SK-N-SH treated with all-trans-retinoic acid at 6 μM for 48 hours (cell line): Measurements from ENCODE around the gene TBKBP1.

Experiments used
- ATAC-seq: fragments of 200-7000 bp; cut with Tn5 transposase; 3 replicates; pipeline ENCODE4 v1.9.1; 2020; ENCODE audit warnings: mild to moderate bottlenecking, moderate library complexity
- ARNTL ChIP-seq: fragments of 450-650 bp; formaldehyde crosslinking; IDR thresholded peaks from 2 replicates; pipeline ENCODE4 v1.5.0; 2020; ENCODE audit warnings: low read depth, mild to moderate bottlenecking, moderate library complexity, borderline replicate concordance
- BACH2 ChIP-seq: fragments of 250-450 bp; sonication (Bioruptor Pico); IDR thresholded peaks from 2 replicates; pipeline ENCODE4 v1.9.0; 2021; ENCODE audit warnings: mild to moderate bottlenecking, borderline replicate concordance
- CSDC2 ChIP-seq: fragments of 250-450 bp; sonication (Bioruptor Pico); IDR thresholded peaks from 2 replicates; pipeline ENCODE4 v1.5.0; 2020; ENCODE audit warnings: mild to moderate bottlenecking, moderate library complexity
- ESRRG ChIP-seq: fragments of 250-450 bp; sonication (Bioruptor Pico); IDR thresholded peaks from 2 replicates; pipeline ENCODE4 v1.6.1; 2021; ENCODE audit warnings: mild to moderate bottlenecking
- GLIS3 ChIP-seq: fragments of 250-450 bp; sonication (Bioruptor Pico); IDR thresholded peaks from 2 replicates; pipeline ENCODE4 v1.5.0; 2020; ENCODE audit warnings: mild to moderate bottlenecking, moderate library complexity
- ISL1 ChIP-seq: fragments of 250-450 bp; sonication (Bioruptor Pico); IDR thresholded peaks from 2 replicates; pipeline ENCODE4 v2.1.2; 2022; ENCODE audit warnings: mild to moderate bottlenecking, moderate library complexity
- OSR1 ChIP-seq: fragments of 250-450 bp; sonication (Bioruptor Pico); IDR thresholded peaks from 2 replicates; pipeline ENCODE4 v1.8.0; 2022; ENCODE audit warnings: moderate library complexity, mild to moderate bottlenecking, inconsistent platforms
- PATZ1 ChIP-seq: fragments of 250-450 bp; sonication (Bioruptor Pico); IDR thresholded peaks from 2 replicates; pipeline ENCODE4 v1.8.0; 2020; ENCODE audit warnings: mild to moderate bottlenecking, moderate library complexity, borderline replicate concordance
- POU6F1 ChIP-seq: fragments of 250-450 bp; sonication (Bioruptor Pico); IDR thresholded peaks from 2 replicates; pipeline ENCODE4 v1.8.0; 2021; ENCODE audit warnings: low read depth, mild to moderate bottlenecking, moderate library complexity, borderline replicate concordance
- PPARA ChIP-seq: fragments of 250-450 bp; sonication (Bioruptor Pico); IDR thresholded peaks from 2 replicates; pipeline ENCODE4 v1.5.0; 2020; ENCODE audit warnings: mild to moderate bottlenecking, borderline replicate concordance
- RARB ChIP-seq: fragments of 250-450 bp; sonication (Bioruptor Pico); IDR thresholded peaks from 2 replicates; pipeline ENCODE4 v1.8.0; 2021; ENCODE audit warnings: mild to moderate bottlenecking, moderate library complexity
- TCF4 ChIP-seq: fragments of 250-450 bp; sonication (Bioruptor Pico); IDR thresholded peaks from 2 replicates; pipeline ENCODE4 v1.8.0; 2021; ENCODE audit warnings: mild to moderate bottlenecking, moderate library complexity, borderline replicate concordance
- TOX ChIP-seq: fragments of 250-450 bp; sonication (Bioruptor Pico); IDR thresholded peaks from 2 replicates; pipeline ENCODE4 v1.8.0; 2021; ENCODE audit warnings: mild to moderate bottlenecking, moderate library complexity, borderline replicate concordance
- ZC3H10 ChIP-seq: fragments of 250-450 bp; sonication (Bioruptor Pico); IDR thresholded peaks from 2 replicates; pipeline ENCODE4 v1.5.1; 2021; ENCODE audit warnings: mild to moderate bottlenecking, moderate library complexity
- ZFP3 ChIP-seq: fragments of 250-450 bp; sonication (Bioruptor Pico); IDR thresholded peaks from 2 replicates; pipeline ENCODE4 v1.5.0; 2020; ENCODE audit warnings: mild to moderate bottlenecking, moderate library complexity
- ZFP30 ChIP-seq: fragments of 450-650 bp; formaldehyde crosslinking; IDR thresholded peaks from 2 replicates; pipeline ENCODE4 v1.5.0; 2022; ENCODE audit warnings: mild to moderate bottlenecking, moderate library complexity
- ZNF565 ChIP-seq: fragments of 450-650 bp; formaldehyde crosslinking; conservative IDR thresholded peaks from 2 replicates; pipeline ENCODE4 v1.5.0; 2020; ENCODE audit warnings: low read depth, mild to moderate bottlenecking, moderate library complexity
- ZNF70 ChIP-seq: fragments of 450-650 bp; formaldehyde crosslinking; IDR thresholded peaks from 2 replicates; pipeline ENCODE4 v1.5.0; 2020; ENCODE audit warnings: mild to moderate bottlenecking, moderate library complexity
- ZNF8 ChIP-seq: fragments of 450-650 bp; formaldehyde crosslinking; IDR thresholded peaks from 2 replicates; pipeline ENCODE4 v1.5.0; 2020; ENCODE audit warnings: mild to moderate bottlenecking, moderate library complexity
- TF ChIP-seq, protein P1 (sequence below): fragments of 250-450 bp; sonication (Bioruptor Pico); IDR thresholded peaks from 2 replicates; pipeline ENCODE4 v1.5.1; 2021; ENCODE audit warnings: mild to moderate bottlenecking, moderate library complexity
- TF ChIP-seq, protein P2 (sequence below): fragments of 250-450 bp; sonication (Bioruptor Pico); IDR thresholded peaks from 2 replicates; pipeline ENCODE4 v1.5.0; 2020; ENCODE audit warnings: mild to moderate bottlenecking, moderate library complexity

Gene TBKBP1

GRCh38 chr17:47707056-47707804 is 13.3 kb downstream of the TBKBP1 start (continued):
- TF ChIP-seq POU6F1 (CRISPR knock-in tag) (no peak), ZNF8 (CRISPR knock-in tag) (no peak)
- TF ChIP-seq, protein P1, sequence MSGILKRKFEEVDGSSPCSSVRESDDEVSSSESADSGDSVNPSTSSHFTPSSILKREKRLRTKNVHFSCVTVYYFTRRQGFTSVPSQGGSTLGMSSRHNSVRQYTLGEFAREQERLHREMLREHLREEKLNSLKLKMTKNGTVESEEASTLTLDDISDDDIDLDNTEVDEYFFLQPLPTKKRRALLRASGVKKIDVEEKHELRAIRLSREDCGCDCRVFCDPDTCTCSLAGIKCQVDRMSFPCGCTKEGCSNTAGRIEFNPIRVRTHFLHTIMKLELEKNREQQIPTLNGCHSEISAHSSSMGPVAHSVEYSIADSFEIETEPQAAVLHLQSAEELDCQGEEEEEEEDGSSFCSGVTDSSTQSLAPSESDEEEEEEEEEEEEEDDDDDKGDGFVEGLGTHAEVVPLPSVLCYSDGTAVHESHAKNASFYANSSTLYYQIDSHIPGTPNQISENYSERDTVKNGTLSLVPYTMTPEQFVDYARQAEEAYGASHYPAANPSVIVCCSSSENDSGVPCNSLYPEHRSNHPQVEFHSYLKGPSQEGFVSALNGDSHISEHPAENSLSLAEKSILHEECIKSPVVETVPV (CRISPR knock-in tag): no peak

- ATAC-seq: no peak
- no peak for TF ChIP-seq ZC3H10 (CRISPR knock-in tag)
- no peak for TF ChIP-seq OSR1
- no peak for TF ChIP-seq TCF4 (CRISPR knock-in tag)
- TF ChIP-seq PPARA (CRISPR knock-in tag): no peak
- TF ChIP-seq ZFP3: no peak
- no peak for TF ChIP-seq ZNF70 (CRISPR knock-in tag)
- no peak for TF ChIP-seq ARNTL (CRISPR knock-in tag)
- TF ChIP-seq, protein P2, sequence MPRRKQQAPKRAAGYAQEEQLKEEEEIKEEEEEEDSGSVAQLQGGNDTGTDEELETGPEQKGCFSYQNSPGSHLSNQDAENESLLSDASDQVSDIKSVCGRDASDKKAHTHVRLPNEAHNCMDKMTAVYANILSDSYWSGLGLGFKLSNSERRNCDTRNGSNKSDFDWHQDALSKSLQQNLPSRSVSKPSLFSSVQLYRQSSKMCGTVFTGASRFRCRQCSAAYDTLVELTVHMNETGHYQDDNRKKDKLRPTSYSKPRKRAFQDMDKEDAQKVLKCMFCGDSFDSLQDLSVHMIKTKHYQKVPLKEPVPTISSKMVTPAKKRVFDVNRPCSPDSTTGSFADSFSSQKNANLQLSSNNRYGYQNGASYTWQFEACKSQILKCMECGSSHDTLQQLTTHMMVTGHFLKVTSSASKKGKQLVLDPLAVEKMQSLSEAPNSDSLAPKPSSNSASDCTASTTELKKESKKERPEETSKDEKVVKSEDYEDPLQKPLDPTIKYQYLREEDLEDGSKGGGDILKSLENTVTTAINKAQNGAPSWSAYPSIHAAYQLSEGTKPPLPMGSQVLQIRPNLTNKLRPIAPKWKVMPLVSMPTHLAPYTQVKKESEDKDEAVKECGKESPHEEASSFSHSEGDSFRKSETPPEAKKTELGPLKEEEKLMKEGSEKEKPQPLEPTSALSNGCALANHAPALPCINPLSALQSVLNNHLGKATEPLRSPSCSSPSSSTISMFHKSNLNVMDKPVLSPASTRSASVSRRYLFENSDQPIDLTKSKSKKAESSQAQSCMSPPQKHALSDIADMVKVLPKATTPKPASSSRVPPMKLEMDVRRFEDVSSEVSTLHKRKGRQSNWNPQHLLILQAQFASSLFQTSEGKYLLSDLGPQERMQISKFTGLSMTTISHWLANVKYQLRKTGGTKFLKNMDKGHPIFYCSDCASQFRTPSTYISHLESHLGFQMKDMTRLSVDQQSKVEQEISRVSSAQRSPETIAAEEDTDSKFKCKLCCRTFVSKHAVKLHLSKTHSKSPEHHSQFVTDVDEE (CRISPR knock-in tag): no peak
- TF ChIP-seq BACH2 (CRISPR knock-in tag): no peak
- TF ChIP-seq GLIS3 (CRISPR knock-in tag): no peak
- no peak for TF ChIP-seq CSDC2 (CRISPR knock-in tag)
- no peak for TF ChIP-seq PATZ1
- TF ChIP-seq TOX (CRISPR knock-in tag): no peak
- no peak for TF ChIP-seq ISL1 (CRISPR knock-in tag)
- TF ChIP-seq RARB (CRISPR knock-in tag): no peak
- no peak for TF ChIP-seq POU6F1 (CRISPR knock-in tag)
- no peak for TF ChIP-seq ZNF8 (CRISPR knock-in tag)
- no peak for TF ChIP-seq ESRRG (CRISPR knock-in tag)
Measured at GRCh38 chr17:47707884-47708283, 13.9 kb downstream of the TBKBP1 start.

GRCh38 chr17:47708312-47708863 is 14.4 kb downstream of the TBKBP1 start:
- no peak for ATAC-seq
- TF ChIP-seq BACH2 (CRISPR knock-in tag): no peak
- TF ChIP-seq, protein P1 (CRISPR knock-in tag): no peak
- TF ChIP-seq GLIS3 (CRISPR knock-in tag): no peak
- TF ChIP-seq TCF4 (CRISPR knock-in tag): no peak
- no peak for TF ChIP-seq ESRRG (CRISPR knock-in tag)
- TF ChIP-seq ZFP30 (CRISPR knock-in tag): no peak
- no peak for TF ChIP-seq ZNF565 (CRISPR knock-in tag)
- TF ChIP-seq PATZ1: no peak
- TF ChIP-seq RARB (CRISPR knock-in tag): no peak
- no peak for TF ChIP-seq POU6F1 (CRISPR knock-in tag)
- TF ChIP-seq OSR1: no peak
- TF ChIP-seq ZFP3: no peak
